Effector memory CD8-positive, alpha-beta T cell (primary cell): ENCODE results near the gene AUTS2.
A peak's percentile ranks its signal among the peaks of the same experiment; 100 is the strongest.
"Not testable (repeated sequence)": the region's sequence is repeated elsewhere in the genome, so short reads cannot be mapped to it uniquely, and the experiment has no call there.

ENCODE experiments used
- ATAC-seq: fragments of 150-1000 bp; cut with Tn5 transposase; replicated peaks from 2 replicates; pipeline ENCODE4 v1.10.0; 2021; ENCODE audit warnings: mild to moderate bottlenecking, moderate library complexity
- DNase-seq, 3 experiments: peaks; one replicate each; pipeline ENCODE4 v3.0.0; 2021
- H3K27ac Mint-ChIP-seq, 2 donors: one replicate each; pipeline ENCODE4 v1.8.0; 2022; ENCODE audit warnings: mild to moderate bottlenecking in 2 of 2, mixed read lengths in 2 of 2, moderate library complexity in 2 of 2
- H3K27me3 Mint-ChIP-seq, 2 donors: one replicate each; pipeline ENCODE4 v1.8.0; 2022; ENCODE audit warnings: mixed read lengths in 2 of 2
- H3K36me3 Mint-ChIP-seq: one replicate; pipeline ENCODE4 v1.8.0; 2022; ENCODE audit warnings: mild to moderate bottlenecking, moderate library complexity, mixed read lengths; ENCODE audit not compliant: insufficient read depth
- H3K4me1 Mint-ChIP-seq, 2 donors: one replicate each; pipeline ENCODE4 v1.8.0; 2022; ENCODE audit warnings: low read depth in 2 of 2, mixed read lengths in 2 of 2
- H3K4me3 Mint-ChIP-seq, 2 donors: one replicate each; pipeline ENCODE4 v1.8.0; 2022; ENCODE audit warnings: mild to moderate bottlenecking in 2 of 2, mixed read lengths in 2 of 2, moderate library complexity in 2 of 2
- H3K9me3 Mint-ChIP-seq, 2 donors: one replicate each; pipeline ENCODE4 v1.8.0; 2022; ENCODE audit warnings: mixed read lengths in 2 of 2

Gene AUTS2

DNA sequence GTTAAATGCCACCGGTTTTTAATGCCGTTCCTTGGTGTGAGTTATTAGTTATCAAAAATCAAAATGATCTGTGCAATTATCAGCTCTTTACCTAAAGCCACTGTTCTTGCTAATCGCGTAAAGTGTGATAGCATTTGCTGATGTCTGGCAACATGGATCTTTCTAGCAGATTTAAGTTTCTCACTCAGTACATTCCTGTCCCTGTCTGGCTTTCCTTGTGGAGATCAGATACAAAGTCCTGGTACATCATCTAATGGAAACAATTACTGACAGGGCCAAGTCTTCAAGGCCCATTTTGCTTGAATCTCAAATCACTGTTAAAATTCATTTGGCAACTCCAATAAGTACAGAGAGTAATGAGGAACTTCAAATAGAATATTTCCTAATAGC, 755.7 kb downstream of the AUTS2 start:
- no peak for ATAC-seq
- Mint-ChIP-seq H3K9me3 (peaks cover 0 to 3% of the 10 kb centered on the region in 2 donors), H3K27ac (peak overlapping the region in 1 of 2 donors; percentile 53), H3K4me3 (no peak overlapping the region), H3K27me3 (no peaks in the 10 kb centered on the region), H3K36me3 (no peaks in the 10 kb centered on the region), H3K4me1 (peaks cover 14% of the 10 kb centered on the region in 2 donors)
- no peak for DNase-seq

DNA sequence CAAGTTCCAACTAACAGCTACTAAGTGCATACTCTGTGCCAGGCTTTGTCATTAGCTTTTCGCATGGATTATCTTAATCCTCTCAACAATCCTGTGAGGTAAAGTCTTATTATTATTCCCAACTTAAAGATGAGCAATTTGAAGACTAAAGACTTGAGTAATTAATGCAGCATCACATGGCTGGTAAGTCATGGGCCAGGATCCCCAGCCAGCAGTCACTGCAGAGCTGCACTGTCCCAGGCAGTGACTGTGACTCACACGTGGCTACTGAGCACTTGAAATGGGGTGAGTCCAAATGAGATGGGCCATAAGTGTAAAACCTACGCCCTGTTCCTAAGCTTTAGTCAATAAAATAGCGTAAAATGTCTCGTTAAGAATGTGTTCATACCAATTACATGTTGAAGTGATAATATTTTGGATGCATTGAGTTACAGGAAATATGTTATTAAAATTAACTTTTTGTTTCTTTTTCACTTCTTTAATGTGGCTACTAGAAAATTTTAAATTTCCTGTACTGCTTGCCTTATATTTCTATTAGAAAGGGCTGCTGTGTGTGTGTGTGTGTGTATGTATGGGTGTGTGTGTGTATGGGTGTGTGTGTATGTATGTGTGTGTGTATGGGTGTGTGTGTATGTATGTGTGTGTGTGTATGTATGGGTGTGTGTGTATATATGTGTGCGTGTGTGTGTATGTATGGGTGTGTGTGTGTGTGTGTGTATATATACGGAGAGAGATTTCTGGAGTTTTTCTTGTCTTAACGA, 756.3 kb downstream of the AUTS2 start:
- peak overlapping the region; percentile 0 to 6 for H3K4me3 Mint-ChIP-seq
- H3K9me3 Mint-ChIP-seq: peaks cover 0 to 3% of the 10 kb centered on the region in 2 donors
- H3K27me3 Mint-ChIP-seq: no peaks in the 10 kb centered on the region
- DNase-seq (no peak), ATAC-seq (peak; percentile 69)
- no peaks in the 10 kb centered on the region for H3K36me3 Mint-ChIP-seq
- peaks cover 14% of the 10 kb centered on the region in 2 donors for H3K4me1 Mint-ChIP-seq
- H3K27ac Mint-ChIP-seq: peak overlapping the region; percentile 18 to 53

DNA sequence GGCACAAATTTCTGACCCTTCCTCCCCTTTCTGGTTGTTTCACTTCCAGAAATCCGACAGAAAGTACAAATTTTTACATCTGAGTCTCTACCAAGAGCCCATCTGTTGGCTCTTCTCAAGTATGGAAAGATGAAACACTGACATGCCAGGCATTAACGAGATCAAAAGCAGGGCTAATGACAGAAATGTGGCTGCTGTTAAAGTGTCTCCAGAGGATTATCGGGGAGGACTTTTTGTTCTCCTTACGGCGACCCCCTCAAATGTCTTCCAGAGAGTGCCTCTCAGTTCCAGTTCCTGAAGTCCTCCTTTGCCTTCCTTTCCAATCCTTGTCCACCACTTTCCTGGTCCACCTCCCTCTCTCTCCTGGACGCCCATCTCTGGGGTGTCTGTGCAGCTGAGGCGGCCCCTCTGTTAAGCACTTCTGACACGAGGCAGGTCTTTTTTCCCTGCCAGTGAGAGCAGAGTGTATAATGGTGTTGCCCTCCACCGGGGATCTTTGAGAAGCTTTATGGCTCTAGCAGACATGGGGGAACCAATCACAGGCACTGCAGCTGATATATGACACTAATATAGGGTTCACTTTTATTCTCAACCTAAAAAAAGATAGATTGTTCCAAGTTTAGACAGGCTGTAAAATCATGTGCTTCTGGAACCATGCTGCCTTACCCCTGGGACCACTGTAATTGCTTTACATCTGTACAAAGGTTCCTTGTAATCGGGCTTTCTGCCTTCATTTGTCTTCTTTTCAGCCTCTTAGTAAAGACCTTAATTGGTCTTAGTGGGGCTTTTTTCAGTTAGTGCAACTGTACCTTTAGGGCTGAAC, 757.1 kb downstream of the AUTS2 start:
- peak overlapping the region; percentile 18 to 53 for H3K27ac Mint-ChIP-seq
- no peaks in the 10 kb centered on the region for H3K36me3 Mint-ChIP-seq
- DNase-seq: no peak
- H3K9me3 Mint-ChIP-seq: peaks cover 0 to 3% of the 10 kb centered on the region in 2 donors
- H3K27me3 Mint-ChIP-seq: no peaks in the 10 kb centered on the region
- peaks cover 14% of the 10 kb centered on the region in 2 donors for H3K4me1 Mint-ChIP-seq
- no peak for ATAC-seq
- H3K4me3 Mint-ChIP-seq: peak overlapping the region; percentile 0 to 35

DNA sequence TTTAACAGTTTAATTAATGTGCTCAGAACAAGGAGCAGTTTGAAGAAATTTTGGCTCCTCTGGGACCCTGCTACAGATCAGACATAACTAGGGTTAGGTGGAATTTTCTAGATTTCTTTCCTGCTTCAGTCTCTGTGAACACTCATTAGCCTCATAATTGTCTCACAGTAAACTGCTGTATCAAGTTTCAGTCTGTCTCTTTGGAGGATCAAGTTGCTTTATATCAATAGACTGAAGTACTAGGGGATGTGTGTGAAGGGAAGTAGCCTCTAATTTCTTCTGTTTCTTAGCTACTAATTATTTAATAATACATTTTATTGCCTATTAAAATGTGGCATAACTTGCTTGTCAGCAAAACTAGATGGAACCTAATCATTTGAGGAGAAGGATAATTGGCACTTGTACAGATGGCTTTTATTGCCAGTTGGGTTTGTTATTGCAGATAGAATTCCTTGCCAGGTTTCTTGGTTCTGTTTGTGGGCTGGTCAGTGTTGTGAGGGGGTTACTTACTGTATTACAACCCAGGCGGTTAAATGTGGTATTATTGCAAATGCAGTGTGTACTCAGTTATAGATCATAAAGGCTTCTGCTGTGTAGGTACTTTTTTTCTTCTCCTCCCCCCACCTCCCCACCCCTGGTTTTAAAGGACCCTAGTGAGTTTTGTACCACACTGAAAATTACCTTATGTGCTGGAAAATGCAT, 758.0 kb downstream of the AUTS2 start:
- H3K27ac Mint-ChIP-seq: peak overlapping the region in 1 of 2 donors; percentile 53
- H3K4me3 Mint-ChIP-seq: no peak overlapping the region
- peaks cover 0 to 1% of the 10 kb centered on the region in 2 donors for H3K9me3 Mint-ChIP-seq
- peaks cover 14% of the 10 kb centered on the region in 2 donors for H3K4me1 Mint-ChIP-seq
- no peaks in the 10 kb centered on the region for H3K27me3 Mint-ChIP-seq
- no peaks in the 10 kb centered on the region for H3K36me3 Mint-ChIP-seq
- ATAC-seq: no peak
- no peak for DNase-seq

DNA sequence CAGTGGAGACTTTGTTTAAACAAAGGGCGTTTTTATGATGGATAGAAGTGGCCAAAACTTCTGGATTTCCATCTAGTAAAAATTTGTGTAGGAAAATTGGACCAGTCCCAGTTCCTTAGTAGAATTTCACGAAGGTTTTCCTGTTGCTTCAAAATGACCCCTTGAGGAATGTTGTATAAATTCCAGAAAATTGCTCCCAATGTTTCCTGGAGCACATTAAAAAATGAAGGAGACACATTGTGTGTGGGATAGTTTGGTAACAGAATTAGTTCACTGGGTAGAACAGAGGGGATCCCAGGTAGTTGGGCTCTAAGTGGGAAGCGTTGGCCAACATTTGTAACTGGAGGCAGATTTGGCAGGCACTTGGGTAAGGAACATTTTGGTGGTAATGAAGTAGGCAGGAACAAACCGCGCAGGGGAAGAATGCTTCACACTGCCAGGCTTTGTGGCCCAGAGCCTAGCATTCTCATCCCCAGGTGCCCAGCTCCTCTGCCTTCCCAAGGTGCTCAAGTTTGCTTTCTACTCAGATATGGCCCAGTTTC, 758.6 kb downstream of the AUTS2 start:
- H3K36me3 Mint-ChIP-seq: no peaks in the 10 kb centered on the region
- peaks cover 0 to 1% of the 10 kb centered on the region in 2 donors for H3K9me3 Mint-ChIP-seq
- no peak for DNase-seq
- H3K4me1 Mint-ChIP-seq: peaks cover 16 to 20% of the 10 kb centered on the region in 2 donors
- ATAC-seq: no peak
- no peak overlapping the region for H3K4me3 Mint-ChIP-seq
- no peaks in the 10 kb centered on the region for H3K27me3 Mint-ChIP-seq
- no peak overlapping the region for H3K27ac Mint-ChIP-seq

DNA sequence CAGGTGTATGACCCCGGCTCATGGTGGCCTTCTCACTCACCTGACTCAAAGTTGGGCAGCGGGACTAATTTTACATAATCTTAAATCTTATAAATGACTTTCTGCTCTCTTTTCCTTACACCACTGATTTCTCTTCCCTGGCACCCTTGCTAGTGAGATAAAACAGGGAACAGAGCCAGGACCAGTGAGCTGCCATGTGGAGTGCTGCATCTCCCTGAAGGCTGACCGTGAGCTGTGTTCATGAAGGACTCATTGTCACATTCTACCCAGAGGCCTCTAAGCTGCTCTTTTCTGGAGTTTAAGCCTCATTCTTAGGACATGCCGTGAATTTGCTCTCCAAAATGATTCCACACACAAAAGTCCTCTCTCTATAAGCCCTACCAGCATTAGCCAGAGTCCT, 762.3 kb downstream of the AUTS2 start:
- DNase-seq: no peak
- no peak for ATAC-seq
- peaks cover 12% of the 10 kb centered on the region in 2 donors for H3K4me1 Mint-ChIP-seq
- H3K9me3 Mint-ChIP-seq: peaks cover 0 to 1% of the 10 kb centered on the region in 2 donors
- H3K4me3 Mint-ChIP-seq: no peak overlapping the region
- H3K36me3 Mint-ChIP-seq: no peaks in the 10 kb centered on the region
- peak overlapping the region in 1 of 2 donors; percentile 48 for H3K27ac Mint-ChIP-seq
- no peaks in the 10 kb centered on the region for H3K27me3 Mint-ChIP-seq

DNA sequence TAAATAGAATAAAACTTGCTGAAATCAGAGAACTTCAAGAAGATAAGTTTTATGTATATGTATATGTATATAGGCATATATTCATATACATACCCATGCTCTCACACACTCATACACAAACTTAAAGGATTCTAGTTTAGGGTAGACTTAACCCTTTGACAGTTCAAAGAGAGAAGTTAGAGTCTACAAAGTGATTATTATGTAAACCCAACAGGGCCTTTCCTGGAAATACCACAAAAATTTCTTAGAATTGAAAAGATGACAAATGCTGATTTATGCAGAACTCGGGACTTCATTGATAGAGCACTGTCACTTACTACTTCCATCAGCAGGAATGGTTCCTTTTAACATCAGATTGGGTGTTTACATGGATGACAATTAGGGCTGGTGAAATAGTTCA, 763.5 kb downstream of the AUTS2 start:
- peak overlapping the region in 1 of 2 donors; percentile 63 for H3K27ac Mint-ChIP-seq
- H3K36me3 Mint-ChIP-seq: no peaks in the 10 kb centered on the region
- H3K4me1 Mint-ChIP-seq: peaks cover 10 to 11% of the 10 kb centered on the region in 2 donors
- H3K27me3 Mint-ChIP-seq: peaks cover 0 to 5% of the 10 kb centered on the region in 2 donors
- no peak overlapping the region for H3K4me3 Mint-ChIP-seq
- ATAC-seq: no peak
- H3K9me3 Mint-ChIP-seq: peaks cover 0 to 1% of the 10 kb centered on the region in 2 donors
- DNase-seq: no peak

DNA sequence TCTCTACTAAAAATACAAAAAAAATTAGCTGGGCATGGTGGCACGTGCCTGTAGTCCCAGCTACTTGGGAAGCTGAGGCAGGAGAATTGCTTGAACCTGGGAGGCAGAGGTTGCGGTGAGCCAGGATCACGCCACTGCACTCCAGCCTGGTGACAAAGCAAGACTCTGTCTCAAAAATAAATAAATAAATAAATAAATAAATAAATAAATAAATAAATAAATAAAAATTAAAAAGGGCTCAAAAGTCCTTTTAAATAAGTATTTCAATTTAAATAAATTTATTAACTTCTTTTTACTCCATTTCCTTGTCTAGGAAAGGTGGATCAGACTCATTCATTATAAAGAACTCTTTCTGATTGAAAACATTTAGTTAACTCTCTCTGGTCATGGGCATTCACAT, 766.1 kb downstream of the AUTS2 start:
- not testable (repeated sequence) for H3K4me3 Mint-ChIP-seq, H3K36me3 Mint-ChIP-seq, DNase-seq, H3K27me3 Mint-ChIP-seq, H3K27ac Mint-ChIP-seq, H3K9me3 Mint-ChIP-seq, ATAC-seq
- H3K4me1 Mint-ChIP-seq: peaks cover 10 to 11% of the 10 kb centered on the region in 2 donors

DNA sequence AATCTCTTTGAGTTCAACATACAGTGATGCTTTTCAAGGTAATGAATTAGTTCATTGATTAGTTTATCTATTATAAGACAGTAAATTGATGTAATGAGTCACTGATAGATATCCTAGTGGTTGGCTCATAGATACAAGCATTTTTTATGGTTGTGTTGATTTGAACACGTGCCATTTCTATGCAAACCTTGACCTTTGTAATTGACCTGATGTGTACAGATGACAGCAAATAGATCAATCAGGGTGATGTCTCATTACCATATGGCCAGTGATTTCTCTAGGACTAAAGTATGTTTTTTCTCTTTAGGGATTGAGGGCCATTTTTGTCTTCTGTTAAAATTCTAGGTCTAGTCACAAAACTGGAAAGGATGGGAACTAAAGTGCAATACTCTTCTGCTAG, 773.4 kb downstream of the AUTS2 start:
- Mint-ChIP-seq H3K4me1 (peaks cover 0 to 2% of the 10 kb centered on the region in 2 donors), H3K36me3 (no peaks in the 10 kb centered on the region), H3K4me3 (no peak overlapping the region), H3K9me3 (no peaks in the 10 kb centered on the region), H3K27ac (no peak overlapping the region), H3K27me3 (no peaks in the 10 kb centered on the region)
- ATAC-seq (no peak), DNase-seq (no peak)

DNA sequence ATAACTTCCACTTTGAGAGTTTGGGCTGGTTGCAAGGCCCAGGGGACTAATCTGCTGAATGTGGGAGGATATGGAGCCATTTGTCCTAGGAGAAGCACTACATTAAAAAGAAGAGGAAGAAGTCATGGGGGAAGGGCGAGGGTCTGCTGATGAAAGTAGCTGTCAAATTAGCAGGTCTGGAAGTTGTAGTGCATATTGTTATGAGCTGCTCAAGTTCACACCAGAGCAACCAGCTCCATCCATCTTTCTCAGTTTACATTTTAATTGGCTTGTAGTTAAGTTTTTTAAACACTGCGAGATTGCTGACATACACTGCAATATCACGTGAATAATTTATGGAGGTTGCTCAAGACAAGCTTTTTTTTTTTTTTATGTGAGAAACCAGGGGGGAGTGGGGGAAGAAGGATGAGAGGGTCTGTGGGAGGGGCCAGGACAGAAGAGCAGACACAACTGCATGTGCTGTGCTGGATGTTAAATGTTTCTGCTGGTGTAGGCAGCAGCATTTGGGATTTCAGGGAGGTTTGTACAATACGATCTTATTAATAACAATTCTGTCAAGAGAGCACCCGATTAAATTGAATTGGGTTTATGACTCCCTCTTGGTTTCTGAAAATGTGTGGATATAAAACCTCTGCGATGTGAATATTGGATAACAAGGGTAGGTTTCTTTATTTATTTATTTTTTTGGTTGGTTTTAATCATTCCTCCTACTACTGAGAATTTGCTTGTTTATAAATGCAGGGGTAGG, 774.7 kb downstream of the AUTS2 start:
- Mint-ChIP-seq H3K27ac (no peak overlapping the region), H3K9me3 (no peaks in the 10 kb centered on the region), H3K27me3 (no peaks in the 10 kb centered on the region), H3K4me1 (peaks cover 0 to 2% of the 10 kb centered on the region in 2 donors), H3K36me3 (peaks cover 3% of the 10 kb centered on the region), H3K4me3 (no peak overlapping the region)
- no peak for ATAC-seq
- DNase-seq: no peak

DNA sequence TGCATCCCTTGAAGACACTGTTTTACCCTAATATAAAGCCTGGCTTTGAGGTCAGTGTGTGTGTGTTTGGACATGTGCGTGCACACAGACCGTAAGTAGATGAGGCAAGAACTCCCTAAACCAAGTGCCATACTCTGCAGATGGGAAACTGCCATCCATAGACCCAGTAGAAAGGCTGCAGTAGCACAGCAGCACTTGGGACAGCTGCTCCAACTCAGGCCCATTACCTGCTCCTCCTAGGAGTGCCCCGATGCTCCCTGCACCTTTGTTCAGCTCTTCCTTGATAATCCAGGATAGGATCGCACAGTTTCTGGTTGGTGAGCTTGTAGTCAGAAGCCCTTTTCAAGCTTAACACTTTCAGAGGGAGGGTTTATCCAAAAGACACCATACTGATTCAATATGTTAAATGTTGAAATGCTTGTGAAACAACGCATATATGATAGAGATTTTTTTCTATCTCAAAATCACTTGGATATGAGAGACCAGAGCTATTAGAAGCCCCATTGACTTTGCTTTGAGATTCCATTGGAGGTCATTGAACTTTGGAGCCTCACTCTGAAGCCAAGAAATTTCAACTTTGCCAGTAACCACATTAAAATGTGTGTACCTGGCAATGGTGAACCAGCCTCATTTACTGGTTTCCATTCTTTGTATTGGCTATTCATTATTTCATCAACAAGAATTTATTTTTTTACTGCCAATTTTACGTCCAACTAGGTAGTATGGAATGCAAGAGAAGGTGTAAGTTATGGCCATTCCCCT, 776.7 kb downstream of the AUTS2 start:
- no peak for ATAC-seq
- Mint-ChIP-seq H3K4me3 (no peak overlapping the region), H3K36me3 (peaks cover 3% of the 10 kb centered on the region), H3K4me1 (peaks cover 0 to 2% of the 10 kb centered on the region in 2 donors), H3K27ac (no peak overlapping the region), H3K27me3 (no peaks in the 10 kb centered on the region), H3K9me3 (no peaks in the 10 kb centered on the region)
- DNase-seq: no peak

DNA sequence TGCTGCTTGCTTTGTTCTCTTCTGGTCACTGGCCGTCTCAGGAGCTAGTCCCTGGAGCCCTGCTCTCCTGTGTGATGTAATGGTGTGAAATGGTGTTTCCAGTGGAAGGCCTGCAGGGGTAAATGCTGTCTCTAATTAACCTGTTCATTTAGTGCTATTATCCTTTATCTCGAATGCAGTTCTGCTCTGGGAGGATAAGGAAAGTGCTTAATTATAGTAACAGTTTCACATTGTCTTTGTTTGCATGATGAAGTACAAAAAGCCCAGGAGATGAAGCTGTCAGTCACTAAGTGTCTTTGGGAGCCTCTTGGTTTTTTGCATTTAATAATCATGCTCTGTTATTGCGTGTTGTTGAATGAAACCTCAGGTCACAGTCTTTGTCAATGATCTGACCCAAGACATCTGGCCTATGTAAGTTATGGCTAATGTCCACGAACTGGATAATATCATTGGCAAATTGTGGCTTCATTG, 778.3 kb downstream of the AUTS2 start:
- Mint-ChIP-seq H3K4me1 (no peaks in the 10 kb centered on the region), H3K36me3 (peaks cover 3% of the 10 kb centered on the region), H3K4me3 (no peak overlapping the region), H3K27ac (no peak overlapping the region), H3K9me3 (no peaks in the 10 kb centered on the region), H3K27me3 (no peaks in the 10 kb centered on the region)
- no peak for ATAC-seq
- no peak for DNase-seq
